HEK293 (cell line): ENCODE results near the gene TTC34.
A peak's percentile ranks its signal among the peaks of the same experiment; 100 is the strongest.

Source experiments
- ATF2 ChIP-seq: fragments of 450-650 bp; formaldehyde crosslinking; IDR thresholded peaks from 2 replicates; pipeline ENCODE4 v1.5.1; 2016; ENCODE audit warnings: missing biosample characterization, missing genetic modification characterization, low read depth
- HIC1 ChIP-seq: fragments of 450-650 bp; formaldehyde crosslinking; IDR thresholded peaks from 2 replicates; pipeline ENCODE4 v1.5.1; 2016; ENCODE audit warnings: missing biosample characterization, missing genetic modification characterization
- PRDM10 ChIP-seq: fragments of 450-650 bp; formaldehyde crosslinking; IDR thresholded peaks from 2 replicates; pipeline ENCODE4 v1.5.1; 2016; ENCODE audit warnings: missing biosample characterization, missing genetic modification characterization
- SCRT1 ChIP-seq: fragments of 450-650 bp; formaldehyde crosslinking; IDR thresholded peaks from 2 replicates; pipeline ENCODE4 v1.5.1; 2016; ENCODE audit warnings: missing biosample characterization, missing genetic modification characterization, borderline replicate concordance
- ZNF148 ChIP-seq: fragments of 450-650 bp; formaldehyde crosslinking; IDR thresholded peaks from 2 replicates; pipeline ENCODE4 v1.5.0; 2017; ENCODE audit warnings: missing biosample characterization, missing genetic modification characterization, borderline replicate concordance
- ZNF19 ChIP-seq: fragments of 450-650 bp; formaldehyde crosslinking; IDR thresholded peaks from 2 replicates; pipeline ENCODE4; 2016; ENCODE audit warnings: missing biosample characterization, missing genetic modification characterization, low read depth
- ZNF202 ChIP-seq: fragments of 450-650 bp; formaldehyde crosslinking; IDR thresholded peaks from 2 replicates; pipeline ENCODE4 v1.5.1; 2016; ENCODE audit warnings: missing biosample characterization, missing genetic modification characterization, borderline replicate concordance
- ZNF26 ChIP-seq: fragments of 450-650 bp; formaldehyde crosslinking; IDR thresholded peaks from 2 replicates; pipeline ENCODE4 v1.5.1; 2016; ENCODE audit warnings: missing biosample characterization, missing genetic modification characterization
- ZNF280C ChIP-seq: fragments of 450-650 bp; formaldehyde crosslinking; IDR thresholded peaks from 2 replicates; pipeline ENCODE4 v1.5.1; 2016; ENCODE audit warnings: missing biosample characterization, missing genetic modification characterization
- ZNF324 ChIP-seq: fragments of 450-650 bp; formaldehyde crosslinking; IDR thresholded peaks from 2 replicates; pipeline ENCODE4 v1.5.1; 2016; ENCODE audit warnings: missing biosample characterization, missing genetic modification characterization
- ZNF629 ChIP-seq: fragments of 450-650 bp; formaldehyde crosslinking; IDR thresholded peaks from 2 replicates; pipeline ENCODE4 v1.5.1; 2017; ENCODE audit warnings: missing biosample characterization, missing genetic modification characterization
- ZNF639 ChIP-seq: fragments of 450-650 bp; formaldehyde crosslinking; IDR thresholded peaks from 2 replicates; pipeline ENCODE4 v1.5.1; 2016; ENCODE audit warnings: missing biosample characterization, missing genetic modification characterization
- ZNF645 ChIP-seq: fragments of 450-650 bp; formaldehyde crosslinking; IDR thresholded peaks from 2 replicates; pipeline ENCODE4; 2016; ENCODE audit warnings: missing biosample characterization, missing genetic modification characterization
- ZNF660 ChIP-seq: fragments of 450-650 bp; IDR thresholded peaks from 2 replicates; pipeline ENCODE4 v1.5.1; 2018; ENCODE audit warnings: missing biosample characterization, mild to moderate bottlenecking, missing genetic modification characterization
- ZNF704 ChIP-seq: fragments of 450-650 bp; formaldehyde crosslinking; IDR thresholded peaks from 2 replicates; pipeline ENCODE4 v1.5.1; 2016; ENCODE audit warnings: missing biosample characterization, missing genetic modification characterization
- ZNF792 ChIP-seq: fragments of 450-650 bp; formaldehyde crosslinking; IDR thresholded peaks from 2 replicates; pipeline ENCODE4 v1.5.1; 2016; ENCODE audit warnings: missing biosample characterization, missing genetic modification characterization
- ZXDB ChIP-seq: fragments of 450-650 bp; formaldehyde crosslinking; IDR thresholded peaks from 2 replicates; pipeline ENCODE4 v1.5.1; 2016; ENCODE audit warnings: missing biosample characterization, missing genetic modification characterization

The TTC34 gene

GRCh38 chr1:2586154-2587070, 215.1 kb downstream of the TTC34 start, which contains the start of gene PRXL2B (continued):
- TF ChIP-seq ZNF280C (no peak), ZNF148 (no peak), ZNF645 (no peak), ZNF26 (tag by site-specific recombination) (no peak), ZNF629 (tag by site-specific recombination) (no peak), SCRT1 (tag by site-specific recombination) (no peak), HIC1 (tag by site-specific recombination) (no peak), ATF2 (tag by site-specific recombination) (no peak), ZNF19 (tag by site-specific recombination) (no peak), ZXDB (no peak), ZNF704 (tag by site-specific recombination) (no peak), ZNF202 (no peak), ZNF792 (tag by site-specific recombination) (no peak), ZNF324 (tag by site-specific recombination) (no peak), PRDM10 (tag by site-specific recombination) (peak; percentile 72), ZNF639 (no peak), ZNF660 (tag by site-specific recombination) (no peak)
